ENCODE results near the gene CTDNEP1.

GRCh38 chr17:7281953-7282751 is 30.6 kb upstream of the CTDNEP1 start:
- TF ChIP-seq CTCF (IDR thresholded peaks at IDR 0.05) (no peak), POLR2A (IDR thresholded peaks at IDR 0.05) (no peak)
